HG02973 (cell line): ENCODE data around the gene SLC40A1.
"Not testable (repeated sequence)": the region's sequence is repeated elsewhere in the genome, so short reads cannot be mapped to it uniquely, and the experiment has no call there.

Source experiments
- ATAC-seq: cut with Tn5 transposase; IDR thresholded peaks from one replicate; pipeline ENCODE4 v1.9.1; 2021; ENCODE audit warnings: moderate library complexity; ENCODE audit not compliant: unreplicated experiment

SLC40A1 gene

GRCh38 chr2:189580658-189581353 is at the start of gene SLC40A1:
Gene SLC40A1 (minus strand): TSS chr2:189580786. CDS start chr2:189580460, 326 bp downstream.
- ATAC-seq, result peak; percentile 49

DNA sequence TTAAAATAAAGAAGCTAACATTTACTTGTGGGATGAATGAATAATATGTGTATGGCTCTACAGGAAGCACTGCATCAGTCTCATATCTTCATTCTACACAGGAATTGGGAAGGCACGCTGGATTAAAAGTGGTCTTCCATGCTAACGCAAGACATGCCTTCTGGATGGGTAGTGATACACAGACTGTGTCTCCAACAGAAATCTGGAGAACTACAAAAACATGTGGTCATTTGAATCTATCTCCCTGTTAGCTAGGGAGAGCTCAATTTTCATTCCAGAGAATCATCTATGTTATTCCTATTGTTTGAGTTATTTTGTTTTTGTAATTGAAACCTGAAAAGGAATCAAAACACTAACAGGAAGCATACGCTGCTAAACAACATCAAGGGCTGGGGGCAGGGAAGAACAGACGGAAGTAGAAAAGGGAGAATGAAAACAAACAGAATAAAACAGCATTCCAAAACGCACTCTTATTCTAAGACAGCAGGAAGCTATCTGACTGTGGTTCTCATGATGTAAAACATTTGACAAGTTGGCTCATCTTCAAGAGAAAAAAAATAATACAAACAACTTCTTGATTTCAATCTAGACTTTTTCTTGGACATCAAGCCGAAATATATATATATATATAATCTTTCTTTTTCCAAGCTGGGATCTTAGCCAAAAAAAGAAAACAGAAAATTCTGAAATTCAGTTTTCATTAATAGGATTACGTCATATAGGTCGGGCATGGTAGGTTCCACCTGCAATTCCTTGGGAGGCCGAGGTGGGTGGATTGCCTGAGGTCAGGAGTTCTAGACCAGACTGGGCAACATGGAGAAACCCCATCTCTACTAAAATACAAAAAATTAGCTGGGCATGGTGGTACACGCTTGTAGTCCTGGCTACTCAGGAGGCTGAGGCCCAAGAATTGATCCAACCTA is 49.2 kb upstream of the SLC40A1 start:
- ATAC-seq, result no peak

GRCh38 chr2:189628817-189629530 is 48.4 kb upstream of the SLC40A1 start:
- ATAC-seq, result no peak

- ATAC-seq, result no peak
Measured at GRCh38 chr2:189627789-189628188, 47.2 kb upstream of the SLC40A1 start.

DNA sequence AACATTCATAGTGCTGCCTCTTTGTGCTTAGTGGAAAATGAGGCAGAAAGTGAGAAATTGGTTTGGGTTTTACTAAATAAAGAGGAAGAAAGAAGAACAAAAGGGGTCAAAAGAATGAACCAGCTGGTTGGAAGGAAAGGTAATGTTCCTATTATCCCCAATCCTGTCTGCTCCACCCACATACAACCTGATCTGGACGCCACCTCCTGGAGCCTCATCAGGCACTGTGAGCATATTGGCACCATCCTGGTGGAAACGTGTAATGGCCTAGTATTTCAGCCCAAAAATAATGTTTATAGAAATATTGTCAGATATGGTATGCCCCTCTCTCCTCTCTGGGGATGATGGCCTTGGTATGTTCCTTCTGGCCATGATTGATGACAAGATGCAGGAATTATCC is 45.0 kb upstream of the SLC40A1 start:
- no peak for ATAC-seq

GRCh38 chr2:189624648-189625355 is 44.2 kb upstream of the SLC40A1 start:
- no peak for ATAC-seq

GRCh38 chr2:189623049-189623448 is 42.5 kb upstream of the SLC40A1 start:
- ATAC-seq, result no peak

DNA sequence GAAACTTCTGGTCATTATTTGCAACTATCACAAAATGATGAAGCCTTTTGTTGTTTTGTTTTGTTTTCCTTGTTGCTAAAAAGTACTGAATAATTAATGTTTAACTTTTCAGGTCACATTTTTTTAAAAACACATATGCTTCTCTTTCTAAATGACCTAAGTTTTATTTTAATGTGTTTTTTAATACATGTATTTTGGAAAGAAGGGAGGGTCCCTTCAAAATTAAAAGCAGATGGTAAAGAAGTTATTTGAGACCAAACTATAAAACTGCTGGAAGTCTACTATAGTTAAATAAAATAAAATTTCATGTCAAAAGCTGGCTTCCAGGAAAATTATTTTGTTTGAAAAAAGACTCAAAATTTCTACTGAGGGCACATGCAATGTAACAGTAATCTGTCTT is 41.2 kb upstream of the SLC40A1 start:
- no peak for ATAC-seq

DNA sequence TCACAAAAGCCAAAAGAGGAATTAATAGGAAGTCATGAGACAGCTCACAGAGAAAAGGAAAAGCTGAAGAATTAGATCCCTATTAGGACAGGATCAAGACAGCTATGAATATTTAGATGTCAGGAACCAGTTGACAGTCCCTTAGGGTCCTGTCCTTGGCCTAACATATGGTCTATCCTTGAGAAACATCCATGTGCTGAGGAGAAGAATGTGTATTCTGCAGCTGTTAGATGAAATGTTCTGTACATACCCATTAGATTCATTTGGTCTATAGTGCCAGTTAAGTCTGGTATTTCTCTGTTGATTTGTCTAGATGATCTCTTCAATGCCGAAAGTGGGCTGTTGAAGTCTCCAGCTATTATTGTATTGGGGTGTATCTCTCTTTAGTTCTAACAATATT is 37.6 kb upstream of the SLC40A1 start:
- ATAC-seq, result no peak

DNA sequence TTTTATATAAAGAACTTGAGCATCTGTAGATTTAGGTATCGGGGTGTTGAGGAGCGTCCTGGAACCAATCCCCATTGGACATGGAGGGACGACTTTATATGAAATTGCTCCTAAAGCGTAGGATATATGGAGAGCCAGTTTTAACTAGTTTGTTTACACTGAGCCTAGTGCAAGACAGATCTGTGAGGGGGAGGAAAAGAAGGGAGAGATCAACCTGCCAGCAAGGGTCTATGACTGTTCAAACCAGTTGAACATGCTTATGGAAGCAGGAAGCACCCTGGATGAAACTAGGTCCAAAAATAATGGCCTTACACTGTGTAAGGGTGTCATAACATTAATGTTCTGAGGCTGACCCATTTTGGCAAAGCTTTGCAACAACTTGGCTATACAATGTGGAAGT is 34.0 kb upstream of the SLC40A1 start:
- no peak for ATAC-seq

DNA sequence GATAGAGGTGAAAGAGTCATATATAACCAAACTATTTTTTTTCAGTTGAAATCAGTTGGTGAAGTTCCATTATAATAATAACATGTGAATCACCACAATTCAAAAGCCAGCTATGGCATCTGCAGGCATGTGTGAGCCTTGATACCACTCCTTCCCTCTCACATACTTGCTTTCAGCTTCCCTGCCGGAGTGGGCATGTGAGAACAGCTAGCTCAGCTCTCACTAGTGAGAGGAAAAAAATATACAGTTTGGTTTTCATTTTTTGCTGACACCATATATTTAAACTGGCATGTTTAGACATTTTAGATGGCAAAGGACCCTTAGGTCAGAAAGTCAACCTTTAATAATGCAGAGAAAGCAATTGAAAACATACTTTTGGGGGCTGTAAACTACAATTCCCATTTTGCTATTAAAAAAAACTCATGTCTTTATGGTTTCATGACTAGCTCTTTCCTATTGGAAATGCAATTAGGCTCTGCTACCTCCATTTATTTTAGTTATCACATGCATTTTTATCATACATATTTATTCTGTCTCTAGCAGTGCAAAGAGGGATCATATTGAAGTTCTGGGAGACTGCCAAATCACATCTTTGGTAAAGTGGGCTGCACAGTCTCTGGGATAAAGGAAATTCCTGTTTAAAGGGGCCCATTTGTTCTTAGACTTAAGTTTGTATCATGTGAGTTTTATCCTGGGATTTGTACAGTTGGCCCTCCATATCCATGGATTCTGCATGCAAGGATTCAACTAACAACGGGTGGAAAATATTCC is 33.2 kb upstream of the SLC40A1 start:
- ATAC-seq, result no peak

DNA sequence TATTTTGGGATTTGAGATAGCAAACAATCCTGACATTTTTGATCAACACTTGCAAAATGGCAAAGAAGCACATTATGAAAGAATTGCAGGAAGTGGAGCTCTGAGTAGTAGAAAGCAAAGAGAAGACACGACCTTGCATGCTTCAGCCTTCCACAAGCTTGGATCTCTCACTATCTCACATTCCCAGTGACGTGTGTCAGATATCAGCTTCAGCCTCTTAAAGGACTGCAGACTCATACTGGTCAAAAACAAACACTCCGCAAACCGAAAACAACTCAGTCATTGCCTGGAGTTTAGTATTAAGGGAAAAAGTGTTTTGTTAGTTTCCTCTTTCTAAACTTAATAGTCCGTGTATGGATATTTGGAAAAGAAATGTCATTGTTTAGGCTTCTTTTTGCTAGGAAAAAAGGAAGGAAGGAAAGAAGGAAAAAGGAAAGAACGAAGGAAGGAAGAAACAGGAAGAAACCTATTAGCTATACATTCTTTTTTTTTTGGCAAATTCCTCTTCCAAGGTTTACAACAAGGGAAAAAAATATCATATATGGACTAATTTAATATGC is 32.6 kb upstream of the SLC40A1 start:
- ATAC-seq, result no peak

- no peak for ATAC-seq
Measured at GRCh38 chr2:189610700-189611099, 30.1 kb upstream of the SLC40A1 start.

GRCh38 chr2:189609853-189610252 is 29.3 kb upstream of the SLC40A1 start:
- ATAC-seq, result no peak

- ATAC-seq, result no peak
Measured at GRCh38 chr2:189609423-189609816, 28.8 kb upstream of the SLC40A1 start.

DNA sequence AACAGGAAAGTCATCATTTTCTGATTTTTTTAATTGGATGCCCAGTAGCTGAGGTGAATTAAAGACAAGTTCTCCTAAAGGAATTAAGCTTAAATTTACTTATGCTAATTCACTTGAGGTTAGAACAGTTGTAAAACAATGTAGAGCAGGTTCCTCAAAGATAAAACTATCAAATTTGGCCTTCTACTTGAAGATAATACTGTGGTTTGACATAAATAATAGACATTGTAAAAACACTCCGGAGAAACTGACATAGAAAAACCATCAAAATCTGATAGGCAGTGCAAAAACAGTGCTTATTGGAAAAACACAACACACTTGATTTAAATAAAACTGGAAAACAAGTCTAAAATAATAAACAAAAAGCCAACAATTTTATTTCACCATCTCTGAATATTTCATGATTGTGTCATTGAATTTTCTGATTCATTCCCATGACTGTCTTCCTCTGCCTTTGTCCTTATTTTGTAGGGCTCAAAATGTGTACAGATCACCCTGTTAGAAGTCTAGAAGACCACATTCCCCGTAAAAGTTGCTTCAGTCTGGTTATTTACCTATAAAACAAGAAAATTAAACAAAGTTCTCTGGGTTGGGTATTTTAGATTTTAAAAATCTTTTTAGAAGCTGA is 28.3 kb upstream of the SLC40A1 start:
- no peak for ATAC-seq

- ATAC-seq, result no peak
Measured at GRCh38 chr2:189608170-189608569, 27.6 kb upstream of the SLC40A1 start.

GRCh38 chr2:189602233-189602632 is 21.6 kb upstream of the SLC40A1 start:
- no peak for ATAC-seq

- not testable (repeated sequence) for ATAC-seq
Measured at GRCh38 chr2:189601652-189602051, 21.1 kb upstream of the SLC40A1 start.
